Panc1 (cell line): ENCODE results near the gene TRAF3IP3. TPM values are rescaled to one million over a fixed set of nuclear protein-coding genes. Genes with fewer than 3 reads are reported as not detected.

Source experiments
- ATAC-seq: fragments of 200-7000 bp; cut with Tn5 transposase; 2 replicates; pipeline ENCODE4 v1.9.1; 2020; ENCODE audit warnings: mild to moderate bottlenecking, moderate library complexity
- BruUV-seq: library from RNA; stranded (reverse); fragments of 400-500 nt; replicated peaks from 2 replicates; lab custom pipeline; 2021; lab: Mats Ljungman, UMichigan
- CTCF ChIA-PET: fragments of 300-600 bp; sonication (Branson Sonifier 250); formaldehyde crosslinking; loops from one replicate; lab custom pipeline; 2022; ENCODE audit warnings: antibody characterized with exemption; lab: Charles Lee
- POLR2A ChIA-PET: fragments of 300-600 bp; sonication (Branson Sonifier 250); formaldehyde crosslinking; loops from one replicate; lab custom pipeline; 2022; ENCODE audit warnings: antibody characterized with exemption; lab: Charles Lee
- DNase-seq: peaks from one replicate; pipeline ENCODE4 v3.0.0-alpha.2; 2010; ENCODE audit warnings: low read depth, low spot score
- H3K27ac ChIP-seq: 2 replicates; pipeline ENCODE4 v1.5.1; 2011; ENCODE audit warnings: mild to moderate bottlenecking, low read length, inconsistent platforms
- H3K27me3 ChIP-seq: fragments of 200-500 bp; sonication (Bioruptor generic); 2 replicates; pipeline ENCODE4 v1.6.0; 2014; ENCODE audit warnings: low read length, inconsistent platforms; ENCODE audit not compliant: control insufficient read depth, insufficient read depth
- H3K36me3 ChIP-seq: fragments of 200-500 bp; sonication (Bioruptor generic); 2 replicates; pipeline ENCODE4 v1.5.1; 2014; ENCODE audit warnings: inconsistent platforms, mild to moderate bottlenecking, low read length, moderate library complexity; ENCODE audit not compliant: control insufficient read depth, insufficient read depth
- H3K4me1 ChIP-seq: 2 replicates; pipeline ENCODE4 v1.5.1; 2011; ENCODE audit warnings: inconsistent platforms, mild to moderate bottlenecking, low read length, moderate library complexity; ENCODE audit not compliant: control insufficient read depth, insufficient read depth
- H3K4me3 ChIP-seq, 2 experiments: 2 replicates each; pipeline ENCODE4 v1.5.1; 2011 to 2012; ENCODE audit warnings: low read depth in 2 of 2, low read length in 2 of 2, mild to moderate bottlenecking in 2 of 2, inconsistent platforms in 1 of 2, moderate library complexity in 1 of 2
- H3K9me3 ChIP-seq: fragments of 200-500 bp; sonication (Bioruptor generic); 2 replicates; pipeline ENCODE4 v1.5.1; 2014; ENCODE audit warnings: low read depth, mild to moderate bottlenecking, inconsistent platforms, low read length, moderate library complexity; ENCODE audit not compliant: control insufficient read depth, insufficient read depth
- CTCF ChIP-seq: fragments of 450-650 bp; IDR thresholded peaks from 2 replicates; pipeline ENCODE4 v1.5.1; 2017; ENCODE audit warnings: mild to moderate bottlenecking
- POLR2AphosphoS5 ChIP-seq: IDR thresholded peaks from 2 replicates; pipeline ENCODE4 v1.6.1; 2012; ENCODE audit warnings: mild to moderate bottlenecking, low read depth, low read length, moderate library complexity
- REST ChIP-seq, 2 experiments: IDR thresholded peaks; 2 replicates each; pipeline ENCODE4 v1.6.1; 2011 to 2012; ENCODE audit warnings: low read depth in 2 of 2, control low read depth in 1 of 2, low read length in 1 of 2, mild to moderate bottlenecking in 1 of 2, moderate library complexity in 1 of 2; ENCODE audit not compliant: insufficient read depth in 1 of 2
- SIN3A ChIP-seq: IDR thresholded peaks from 2 replicates; pipeline ENCODE4 v1.6.1; 2012; ENCODE audit warnings: low read depth, mild to moderate bottlenecking, low read length, moderate library complexity, borderline replicate concordance; ENCODE audit not compliant: insufficient read depth
- TCF7L2 ChIP-seq: IDR thresholded peaks from 2 replicates; pipeline ENCODE4 v1.6.1; 2011; ENCODE audit warnings: mild to moderate bottlenecking, low read depth, low read length, inconsistent platforms
- in situ Hi-C: cut with HindIII; loops from 2 replicates; pipeline ENCODE4 v1.10.0; 2016; ENCODE audit warnings: low sequenced_read_pairs, low pct_unique_long_range_greater_than_20kb
- intact Hi-C: fragments of 100-400 bp; cut with micrococcal nuclease; formaldehyde crosslinking; loops from one replicate; pipeline ENCODE4 v1.10.0; 2022; ENCODE audit not compliant: unreplicated experiment
- total RNA-seq: library from RNA; stranded (reverse); gene quantifications from one replicate; pipeline ENCODE4 v1.2.1, GENCODE V29; 2021; ENCODE audit not compliant: unreplicated experiment

Gene TRAF3IP3
- total RNA-seq, 1 experiment from 2014 or later: 0.67 TPM

GRCh38 chr1:209737118-209737505 lies 18.7 kb upstream of the TRAF3IP3 start:
- no peaks in the 10 kb centered on the region; the same call in 1 of the 2 replicates for H3K27me3 ChIP-seq
- H3K4me3 ChIP-seq: no peak overlapping the region
- intact Hi-C loops: no loop called here
- no peaks in the 10 kb centered on the region for H3K9me3 ChIP-seq
- no TSS peak for BruUV-seq
- H3K4me1 ChIP-seq: no peaks in the 10 kb centered on the region
- in situ Hi-C loops: no loop called here
- no peak overlapping the region for H3K27ac ChIP-seq
- DNase-seq: no peak
- H3K36me3 ChIP-seq: no peaks in the 10 kb centered on the region
- CTCF ChIA-PET: no interaction called here
- ATAC-seq: no peak
- POLR2A ChIA-PET: no interaction called here
- TF ChIP-seq TCF7L2 (no peak), REST (IDR thresholded peaks at IDR 0.05; ENCODE audit: insufficient read depth in 1 of 2, low read depth in 2 of 2, low read length in 1 of 2) (no peak), POLR2AphosphoS5 (no peak), CTCF (no peak), SIN3A (no peak)

GRCh38 chr1:209738270-209738669 lies 17.6 kb upstream of the TRAF3IP3 start:
- intact Hi-C loops (no loop called here), in situ Hi-C loops (no loop called here)
- ATAC-seq (no peak), DNase-seq (no peak)
- TF ChIP-seq POLR2AphosphoS5: no peak
- no peak for TF ChIP-seq TCF7L2
- TF ChIP-seq CTCF: no peak
- TF ChIP-seq SIN3A: no peak
- TF ChIP-seq REST (IDR thresholded peaks at IDR 0.05; ENCODE audit: insufficient read depth in 1 of 2, low read depth in 2 of 2, low read length in 1 of 2): no peak
- no peaks in the 10 kb centered on the region for H3K9me3 ChIP-seq
- no peak overlapping the region for H3K27ac ChIP-seq
- ChIA-PET POLR2A (no interaction called here), CTCF (no interaction called here)
- H3K27me3 ChIP-seq: no peaks in the 10 kb centered on the region; the same call in 1 of the 2 replicates
- H3K4me3 ChIP-seq: no peak overlapping the region
- BruUV-seq: no TSS peak
- no peaks in the 10 kb centered on the region for H3K4me1 ChIP-seq
- no peaks in the 10 kb centered on the region for H3K36me3 ChIP-seq
